Osteocyte (in vitro differentiated cells): ENCODE data around the gene PTPN22. TPM values are rescaled to one million over a fixed set of nuclear protein-coding genes. Genes with fewer than 3 reads are reported as not detected.

ENCODE experiments used
- DNase-seq: peaks from one replicate; pipeline ENCODE4 v3.0.0; 2021; ENCODE audit warnings: mixed read lengths; ENCODE audit not compliant: unreplicated experiment; ENCODE audit errors: extremely low spot score
- H3K27ac Mint-ChIP-seq: one replicate; pipeline ENCODE4 v1.8.0; 2021; ENCODE audit warnings: mild to moderate bottlenecking, mixed read lengths; ENCODE audit not compliant: unreplicated experiment
- H3K27me3 Mint-ChIP-seq: one replicate; pipeline ENCODE4 v1.8.0; 2021; ENCODE audit warnings: mixed read lengths; ENCODE audit not compliant: unreplicated experiment
- H3K36me3 Mint-ChIP-seq: one replicate; pipeline ENCODE4 v1.8.0; 2021; ENCODE audit warnings: mixed read lengths; ENCODE audit not compliant: unreplicated experiment
- H3K4me1 Mint-ChIP-seq: one replicate; pipeline ENCODE4 v1.8.0; 2021; ENCODE audit warnings: mixed read lengths; ENCODE audit not compliant: unreplicated experiment
- H3K4me3 Mint-ChIP-seq: one replicate; pipeline ENCODE4 v1.8.0; 2021; ENCODE audit warnings: mild to moderate bottlenecking, moderate library complexity, mixed read lengths; ENCODE audit not compliant: unreplicated experiment
- H3K9me3 Mint-ChIP-seq: one replicate; pipeline ENCODE4 v1.8.0; 2021; ENCODE audit warnings: mixed read lengths; ENCODE audit not compliant: unreplicated experiment
- total RNA-seq: library from RNA; stranded (reverse); gene quantifications from 2 replicates; pipeline ENCODE4 v1.2.1, GENCODE V29; 2021
- TF ChIP-seq, protein P1 (sequence below): fragments of 200-600 bp; sonication (generic); IDR thresholded peaks from 2 replicates; pipeline ENCODE4 v1.5.0; 2021; ENCODE audit warnings: antibody characterized with exemption, mild to moderate bottlenecking, moderate library complexity

Gene PTPN22
- total RNA-seq, 1 donor from 2014 or later: not detected

DNA sequence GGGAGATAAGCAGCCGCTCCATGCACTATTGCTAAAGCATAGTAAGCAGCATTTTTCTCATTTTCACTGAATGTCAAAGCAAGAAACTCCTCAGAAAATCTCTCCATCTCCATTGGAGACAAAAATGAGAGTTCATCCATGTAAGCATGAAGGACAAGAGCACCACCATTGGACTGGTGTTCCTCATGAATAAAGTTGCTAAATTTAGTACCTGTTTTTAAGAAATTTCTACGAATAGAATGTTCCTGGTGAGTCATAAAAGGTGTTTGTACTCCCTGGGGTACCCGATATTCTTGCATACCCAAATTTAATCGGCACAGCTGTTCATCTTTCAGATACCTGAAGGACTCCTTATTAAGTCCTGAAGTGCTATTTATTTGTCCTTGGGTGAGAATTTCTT is 74.0 kb downstream of the PTPN22 start:
- no peaks in the 10 kb centered on the region for H3K27me3 Mint-ChIP-seq
- DNase-seq: no peak

DNA sequence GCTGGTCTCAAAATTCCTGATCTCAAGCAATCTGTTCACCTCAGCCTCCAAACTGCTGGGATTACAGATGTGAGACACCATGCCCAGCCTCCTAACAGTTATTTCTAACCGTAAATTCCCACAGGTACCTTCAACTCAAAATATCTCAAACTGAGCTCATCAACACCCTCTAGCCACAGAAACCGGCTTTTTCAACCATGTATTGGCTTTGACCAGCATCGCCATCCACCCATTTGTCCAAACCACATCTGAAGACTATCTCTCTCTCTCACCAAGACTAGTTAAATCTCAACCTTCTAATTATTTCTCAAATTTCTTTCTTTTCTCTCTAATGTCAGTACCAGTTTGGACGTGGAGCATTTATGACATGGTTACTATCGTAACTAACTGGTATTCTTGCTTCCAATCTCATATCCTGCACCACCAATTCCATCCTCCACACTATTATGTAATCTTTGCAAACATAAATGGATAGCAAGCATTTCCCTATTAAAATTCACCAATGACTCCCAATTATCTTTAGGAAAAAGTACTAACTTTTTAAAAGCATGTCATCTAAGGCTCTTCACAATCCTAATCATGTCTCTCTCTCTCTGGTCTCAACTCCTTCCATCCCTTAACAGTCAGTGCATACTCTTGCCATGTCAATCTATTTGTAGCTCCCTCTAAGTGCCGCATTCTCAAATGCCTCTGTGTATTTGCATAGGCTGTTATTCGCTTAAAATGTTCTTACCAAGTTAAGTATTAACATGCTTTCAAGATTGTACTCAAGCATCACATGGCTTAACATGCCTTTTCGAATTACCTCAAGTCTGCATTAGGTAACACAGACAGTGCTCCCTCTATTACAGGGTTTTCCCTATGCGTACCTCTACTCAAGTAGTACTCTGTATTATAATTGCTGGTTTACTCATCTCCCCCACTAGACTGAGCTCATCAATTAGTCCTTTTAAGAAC is 77.4 kb downstream of the PTPN22 start:
- H3K36me3 Mint-ChIP-seq: peaks cover 45% of the 10 kb centered on the region
- H3K27ac Mint-ChIP-seq: no peak overlapping the region
- DNase-seq: no peak
- no peaks in the 10 kb centered on the region for H3K9me3 Mint-ChIP-seq
- H3K4me1 Mint-ChIP-seq: peaks cover 7% of the 10 kb centered on the region
- H3K27me3 Mint-ChIP-seq: no peaks in the 10 kb centered on the region
- no peak overlapping the region for H3K4me3 Mint-ChIP-seq
- TF ChIP-seq, protein P1, sequence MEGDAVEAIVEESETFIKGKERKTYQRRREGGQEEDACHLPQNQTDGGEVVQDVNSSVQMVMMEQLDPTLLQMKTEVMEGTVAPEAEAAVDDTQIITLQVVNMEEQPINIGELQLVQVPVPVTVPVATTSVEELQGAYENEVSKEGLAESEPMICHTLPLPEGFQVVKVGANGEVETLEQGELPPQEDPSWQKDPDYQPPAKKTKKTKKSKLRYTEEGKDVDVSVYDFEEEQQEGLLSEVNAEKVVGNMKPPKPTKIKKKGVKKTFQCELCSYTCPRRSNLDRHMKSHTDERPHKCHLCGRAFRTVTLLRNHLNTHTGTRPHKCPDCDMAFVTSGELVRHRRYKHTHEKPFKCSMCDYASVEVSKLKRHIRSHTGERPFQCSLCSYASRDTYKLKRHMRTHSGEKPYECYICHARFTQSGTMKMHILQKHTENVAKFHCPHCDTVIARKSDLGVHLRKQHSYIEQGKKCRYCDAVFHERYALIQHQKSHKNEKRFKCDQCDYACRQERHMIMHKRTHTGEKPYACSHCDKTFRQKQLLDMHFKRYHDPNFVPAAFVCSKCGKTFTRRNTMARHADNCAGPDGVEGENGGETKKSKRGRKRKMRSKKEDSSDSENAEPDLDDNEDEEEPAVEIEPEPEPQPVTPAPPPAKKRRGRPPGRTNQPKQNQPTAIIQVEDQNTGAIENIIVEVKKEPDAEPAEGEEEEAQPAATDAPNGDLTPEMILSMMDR: no peak

More for the DNA sequence above, 74.0 kb downstream of the PTPN22 start:
- Mint-ChIP-seq H3K9me3 (no peaks in the 10 kb centered on the region), H3K36me3 (peaks cover 36% of the 10 kb centered on the region), H3K27ac (no peak overlapping the region), H3K4me3 (no peak overlapping the region), H3K4me1 (peaks cover 26% of the 10 kb centered on the region)
- TF ChIP-seq, protein P1: no peak

DNA sequence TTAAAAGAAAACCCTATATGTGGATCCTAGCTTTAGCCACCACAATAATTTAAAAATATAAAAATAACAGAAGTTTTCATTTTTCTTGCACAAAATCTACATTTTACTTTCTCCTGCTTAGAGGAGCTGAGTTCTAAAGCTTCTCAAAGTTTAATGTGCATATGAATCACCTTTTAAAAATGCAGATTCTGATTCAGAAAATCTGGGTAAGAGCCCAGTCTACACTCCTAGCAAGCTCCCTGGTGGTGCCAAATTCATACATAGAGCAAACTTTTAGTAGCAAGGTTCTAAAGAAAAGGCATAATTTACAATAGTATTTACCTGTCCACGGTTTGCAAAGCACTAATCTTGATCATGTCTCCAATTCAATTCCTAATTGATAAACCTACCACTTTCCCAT is 78.5 kb downstream of the PTPN22 start:
- Mint-ChIP-seq H3K9me3 (no peaks in the 10 kb centered on the region), H3K4me3 (no peak overlapping the region), H3K36me3 (peaks cover 47% of the 10 kb centered on the region), H3K27me3 (no peaks in the 10 kb centered on the region), H3K27ac (no peak overlapping the region), H3K4me1 (peaks cover 7% of the 10 kb centered on the region)
- DNase-seq: no peak
- TF ChIP-seq, protein P1: no peak

DNA sequence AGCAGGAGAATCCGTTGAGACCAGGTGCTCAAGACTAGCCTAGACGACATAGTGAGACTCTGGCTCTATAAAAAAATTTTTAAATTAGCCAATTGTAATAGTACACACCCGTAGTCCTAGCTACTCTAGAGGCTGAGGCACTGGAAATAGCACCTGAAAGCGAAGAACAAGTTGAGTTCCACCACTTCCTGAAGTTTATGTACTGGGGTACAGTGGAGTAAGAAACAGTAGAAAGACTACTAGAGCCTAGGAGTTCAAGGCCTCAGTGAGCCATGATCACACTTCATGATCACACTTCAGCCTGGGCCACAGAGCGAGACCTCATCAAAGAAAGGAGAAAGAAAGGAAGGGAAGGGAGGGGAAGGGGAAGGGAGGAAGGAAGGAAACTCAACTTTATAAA is 79.0 kb downstream of the PTPN22 start:
- DNase-seq: no peak
- TF ChIP-seq, protein P1: no peak
- no peak overlapping the region for H3K4me3 Mint-ChIP-seq
- peaks cover 45% of the 10 kb centered on the region for H3K36me3 Mint-ChIP-seq
- H3K27me3 Mint-ChIP-seq: no peaks in the 10 kb centered on the region
- no peaks in the 10 kb centered on the region for H3K9me3 Mint-ChIP-seq
- H3K4me1 Mint-ChIP-seq: peaks cover 10% of the 10 kb centered on the region
- no peak overlapping the region for H3K27ac Mint-ChIP-seq

DNA sequence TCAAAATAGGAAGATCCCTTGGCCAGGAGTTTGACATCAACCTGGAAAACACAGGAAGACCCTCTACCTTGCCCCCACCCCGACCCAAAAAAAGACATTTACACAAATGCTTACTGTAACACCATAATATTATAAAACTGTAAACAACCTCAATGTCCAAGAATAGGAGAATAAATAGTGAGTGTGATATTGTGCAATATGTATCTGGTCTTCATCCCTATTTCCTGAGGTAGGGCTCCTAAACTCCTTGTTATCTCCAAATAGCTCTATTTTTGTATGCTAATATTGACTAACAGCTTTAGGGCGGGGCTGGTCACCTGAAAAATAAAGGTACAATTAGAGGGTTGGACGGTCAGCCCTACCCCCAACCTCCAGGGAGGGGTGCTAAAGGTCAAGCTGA is 82.7 kb downstream of the PTPN22 start:
- H3K27me3 Mint-ChIP-seq: no peaks in the 10 kb centered on the region
- no peak for DNase-seq
- peaks cover 19% of the 10 kb centered on the region for H3K36me3 Mint-ChIP-seq
- H3K9me3 Mint-ChIP-seq: no peaks in the 10 kb centered on the region
- H3K4me3 Mint-ChIP-seq: no peak overlapping the region
- no peak overlapping the region for H3K27ac Mint-ChIP-seq
- TF ChIP-seq, protein P1: no peak
- H3K4me1 Mint-ChIP-seq: peaks cover 19% of the 10 kb centered on the region
